ENCODE measurements around the gene SHH.

- TF ChIP-seq, protein P1, sequence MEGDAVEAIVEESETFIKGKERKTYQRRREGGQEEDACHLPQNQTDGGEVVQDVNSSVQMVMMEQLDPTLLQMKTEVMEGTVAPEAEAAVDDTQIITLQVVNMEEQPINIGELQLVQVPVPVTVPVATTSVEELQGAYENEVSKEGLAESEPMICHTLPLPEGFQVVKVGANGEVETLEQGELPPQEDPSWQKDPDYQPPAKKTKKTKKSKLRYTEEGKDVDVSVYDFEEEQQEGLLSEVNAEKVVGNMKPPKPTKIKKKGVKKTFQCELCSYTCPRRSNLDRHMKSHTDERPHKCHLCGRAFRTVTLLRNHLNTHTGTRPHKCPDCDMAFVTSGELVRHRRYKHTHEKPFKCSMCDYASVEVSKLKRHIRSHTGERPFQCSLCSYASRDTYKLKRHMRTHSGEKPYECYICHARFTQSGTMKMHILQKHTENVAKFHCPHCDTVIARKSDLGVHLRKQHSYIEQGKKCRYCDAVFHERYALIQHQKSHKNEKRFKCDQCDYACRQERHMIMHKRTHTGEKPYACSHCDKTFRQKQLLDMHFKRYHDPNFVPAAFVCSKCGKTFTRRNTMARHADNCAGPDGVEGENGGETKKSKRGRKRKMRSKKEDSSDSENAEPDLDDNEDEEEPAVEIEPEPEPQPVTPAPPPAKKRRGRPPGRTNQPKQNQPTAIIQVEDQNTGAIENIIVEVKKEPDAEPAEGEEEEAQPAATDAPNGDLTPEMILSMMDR (conservative IDR thresholded peaks at IDR 0.05; ENCODE audit: low read depth, low read length), result no peak
- no peak for TF ChIP-seq EZH2 (IDR thresholded peaks at IDR 0.05; ENCODE audit: borderline replicate concordance, low read depth, low read length, poor library complexity, severe bottlenecking)
Observed at GRCh38 chr7:155804431-155804831, 7.8 kb downstream of the SHH start.
